Glutamatergic neuron (in vitro differentiated cells): ENCODE results near the gene PPIL1. TPM values are rescaled to one million over a fixed set of nuclear protein-coding genes. Genes with fewer than 3 reads are reported as not detected.
A peak's percentile ranks its signal among the peaks of the same experiment; 100 is the strongest.

Source experiments
- DNase-seq: peaks from one replicate; pipeline ENCODE4 v3.0.0; 2022
- H3K27ac Mint-ChIP-seq: one replicate; pipeline ENCODE4 v1.8.0; 2020; ENCODE audit warnings: mild to moderate bottlenecking, mixed read lengths, inconsistent platforms; ENCODE audit not compliant: unreplicated experiment
- H3K27me3 Mint-ChIP-seq: one replicate; pipeline ENCODE4 v1.8.0; 2020; ENCODE audit warnings: mild to moderate bottlenecking, moderate library complexity, mixed read lengths, inconsistent platforms; ENCODE audit not compliant: unreplicated experiment
- H3K36me3 Mint-ChIP-seq: one replicate; pipeline ENCODE4 v1.8.0; 2020; ENCODE audit warnings: mild to moderate bottlenecking, mixed read lengths, inconsistent platforms; ENCODE audit not compliant: unreplicated experiment
- H3K4me1 Mint-ChIP-seq: one replicate; pipeline ENCODE4 v1.8.0; 2020; ENCODE audit warnings: mild to moderate bottlenecking, low read depth, mixed read lengths, inconsistent platforms; ENCODE audit not compliant: unreplicated experiment
- H3K4me3 Mint-ChIP-seq: one replicate; pipeline ENCODE4 v1.8.0; 2020; ENCODE audit warnings: mild to moderate bottlenecking, mixed read lengths, inconsistent platforms; ENCODE audit not compliant: unreplicated experiment
- H3K9me3 Mint-ChIP-seq: one replicate; pipeline ENCODE4 v1.8.0; 2020; ENCODE audit warnings: mild to moderate bottlenecking, moderate library complexity, mixed read lengths, inconsistent platforms; ENCODE audit not compliant: unreplicated experiment
- total RNA-seq: library from RNA; stranded (reverse); fragmentation: NEBNext Ultra II Directional; extraction: Animal tissue kit (Norgen Biotek cat#: 25700); gene quantifications from one replicate; pipeline ENCODE4 v1.2.1, GENCODE V29; 2021; ENCODE audit not compliant: unreplicated experiment
- TF ChIP-seq, protein P1 (sequence below): fragments of 200-600 bp; sonication (generic); IDR thresholded peaks from one replicate; pipeline ENCODE4 v1.5.0; 2021; ENCODE audit not compliant: partially characterized antibody, unreplicated experiment

PPIL1 gene
- total RNA-seq, 1 donor from 2014 or later: 28.6 TPM

DNA sequence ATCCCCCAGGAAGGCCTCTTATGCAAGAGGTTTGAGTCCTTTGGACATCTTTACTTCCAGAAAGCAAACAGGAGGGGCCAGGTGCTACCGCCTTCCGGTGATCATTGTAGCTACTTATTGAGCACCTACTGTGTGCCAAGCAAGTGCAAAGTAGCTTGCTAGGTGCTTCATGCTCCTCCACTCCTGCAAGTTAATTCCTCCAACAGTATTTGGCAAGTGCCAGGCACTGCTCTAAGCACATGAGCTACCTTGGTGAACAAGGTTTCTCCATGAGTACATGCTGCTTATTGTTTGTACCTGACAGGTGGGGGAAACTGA, 37.6 kb downstream of the PPIL1 start:
- Mint-ChIP-seq H3K4me1 (peaks cover 15% of the 10 kb centered on the region), H3K27me3 (peaks cover 21% of the 10 kb centered on the region), H3K4me3 (no peak overlapping the region), H3K27ac (no peak overlapping the region), H3K36me3 (no peaks in the 10 kb centered on the region), H3K9me3 (peaks cover 16% of the 10 kb centered on the region)
- TF ChIP-seq, protein P1, sequence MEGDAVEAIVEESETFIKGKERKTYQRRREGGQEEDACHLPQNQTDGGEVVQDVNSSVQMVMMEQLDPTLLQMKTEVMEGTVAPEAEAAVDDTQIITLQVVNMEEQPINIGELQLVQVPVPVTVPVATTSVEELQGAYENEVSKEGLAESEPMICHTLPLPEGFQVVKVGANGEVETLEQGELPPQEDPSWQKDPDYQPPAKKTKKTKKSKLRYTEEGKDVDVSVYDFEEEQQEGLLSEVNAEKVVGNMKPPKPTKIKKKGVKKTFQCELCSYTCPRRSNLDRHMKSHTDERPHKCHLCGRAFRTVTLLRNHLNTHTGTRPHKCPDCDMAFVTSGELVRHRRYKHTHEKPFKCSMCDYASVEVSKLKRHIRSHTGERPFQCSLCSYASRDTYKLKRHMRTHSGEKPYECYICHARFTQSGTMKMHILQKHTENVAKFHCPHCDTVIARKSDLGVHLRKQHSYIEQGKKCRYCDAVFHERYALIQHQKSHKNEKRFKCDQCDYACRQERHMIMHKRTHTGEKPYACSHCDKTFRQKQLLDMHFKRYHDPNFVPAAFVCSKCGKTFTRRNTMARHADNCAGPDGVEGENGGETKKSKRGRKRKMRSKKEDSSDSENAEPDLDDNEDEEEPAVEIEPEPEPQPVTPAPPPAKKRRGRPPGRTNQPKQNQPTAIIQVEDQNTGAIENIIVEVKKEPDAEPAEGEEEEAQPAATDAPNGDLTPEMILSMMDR: no peak
- no peak for DNase-seq

DNA sequence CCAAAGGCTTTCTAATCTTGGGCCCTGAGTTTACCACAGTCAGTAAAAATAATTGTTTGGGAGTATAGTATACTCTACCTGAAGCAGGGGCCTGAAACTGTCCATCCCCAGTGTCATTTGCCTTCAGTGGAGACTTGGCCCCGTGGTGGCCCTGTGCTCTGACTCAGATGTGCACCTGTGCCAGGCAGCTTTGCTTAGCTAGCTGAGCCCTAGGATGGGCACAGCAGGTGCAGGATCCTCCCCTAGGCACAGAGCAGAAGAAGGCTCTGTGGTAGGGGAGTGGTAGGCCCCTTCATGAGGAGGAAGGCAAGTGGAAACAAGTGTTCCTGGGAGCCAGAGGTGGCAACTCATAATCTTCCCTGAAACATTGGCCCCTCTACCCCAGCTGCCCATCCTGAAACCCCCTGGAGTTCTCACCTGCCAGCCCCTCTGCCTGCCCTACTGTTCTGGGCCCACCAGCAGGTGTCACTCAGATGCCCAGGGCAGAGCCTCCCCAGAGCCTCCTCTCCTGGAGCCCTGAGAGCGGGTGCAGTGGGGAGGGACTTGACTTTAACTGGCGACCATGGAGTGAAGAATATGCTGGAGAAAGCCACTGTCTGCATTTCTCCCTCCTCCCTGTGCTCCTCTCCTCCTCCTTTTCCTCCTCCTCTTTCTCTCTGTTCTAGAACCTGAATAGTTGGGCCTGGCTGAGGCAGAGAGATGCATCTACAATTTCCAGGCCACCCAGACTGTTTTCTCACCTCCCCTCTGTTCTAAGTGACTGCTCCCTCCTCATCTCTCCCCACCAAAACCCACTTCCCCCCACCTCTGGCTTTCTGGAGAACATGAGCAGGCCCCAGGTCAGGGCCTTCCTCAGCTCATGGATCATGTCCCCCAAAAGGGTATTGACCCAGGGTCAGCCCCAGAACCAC, 38.2 kb downstream of the PPIL1 start:
- H3K27ac Mint-ChIP-seq: no peak overlapping the region
- H3K27me3 Mint-ChIP-seq: peaks cover 21% of the 10 kb centered on the region
- TF ChIP-seq, protein P1: no peak
- no peak for DNase-seq
- peaks cover 14% of the 10 kb centered on the region for H3K4me1 Mint-ChIP-seq
- H3K4me3 Mint-ChIP-seq: no peak overlapping the region
- H3K36me3 Mint-ChIP-seq: no peaks in the 10 kb centered on the region
- H3K9me3 Mint-ChIP-seq: peaks cover 16% of the 10 kb centered on the region

DNA sequence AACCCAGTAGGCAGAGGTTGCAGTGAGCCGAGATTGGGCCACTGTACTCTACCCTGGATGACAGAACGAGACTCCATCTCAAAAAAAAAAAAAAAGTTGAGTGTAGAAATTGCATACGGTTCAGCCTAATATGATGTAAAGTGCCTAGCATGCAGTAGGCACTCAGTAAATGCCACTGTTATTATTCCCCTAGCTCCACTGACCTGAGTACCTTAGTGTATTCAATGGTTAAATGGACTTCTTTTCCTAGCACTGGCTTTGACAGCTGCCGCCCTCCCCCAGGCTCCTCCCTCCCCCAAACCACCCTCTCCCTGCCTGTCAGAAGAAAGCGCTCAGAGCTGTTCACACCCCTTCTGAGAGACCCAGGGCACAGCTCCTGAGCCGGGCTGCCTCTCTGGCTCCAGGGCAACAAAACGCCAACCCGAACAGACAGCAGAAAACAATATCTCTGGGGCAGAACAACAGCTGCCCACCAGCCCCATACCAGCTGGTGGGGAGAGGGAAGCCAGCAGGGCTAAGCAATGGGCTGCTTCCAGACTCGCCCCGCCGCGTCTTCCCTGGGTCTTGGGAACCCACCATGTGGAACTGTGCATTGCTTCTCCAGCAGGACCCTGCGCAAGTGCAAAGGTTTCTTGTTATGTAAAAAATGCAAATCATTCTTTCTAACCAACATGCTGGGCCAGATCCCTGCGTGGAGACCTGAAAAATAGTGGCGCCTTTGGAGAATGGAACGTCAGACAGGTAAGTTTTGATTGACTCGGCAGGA, 39.8 kb downstream of the PPIL1 start:
- H3K27ac Mint-ChIP-seq: peak overlapping the region; percentile 25
- TF ChIP-seq, protein P1: no peak
- peak overlapping the region; percentile 12 for H3K4me3 Mint-ChIP-seq
- H3K27me3 Mint-ChIP-seq: peaks cover 15% of the 10 kb centered on the region
- H3K4me1 Mint-ChIP-seq: peaks cover 9% of the 10 kb centered on the region
- peaks cover 10% of the 10 kb centered on the region for H3K9me3 Mint-ChIP-seq
- peak; percentile 52 for DNase-seq
- H3K36me3 Mint-ChIP-seq: no peaks in the 10 kb centered on the region

- TF ChIP-seq, protein P1: no peak
- H3K4me1 Mint-ChIP-seq: peaks cover 9% of the 10 kb centered on the region
- no peak overlapping the region for H3K27ac Mint-ChIP-seq
- peaks cover 10% of the 10 kb centered on the region for H3K9me3 Mint-ChIP-seq
- no peak for DNase-seq
- peaks cover 10% of the 10 kb centered on the region for H3K27me3 Mint-ChIP-seq
- no peak overlapping the region for H3K4me3 Mint-ChIP-seq
- no peaks in the 10 kb centered on the region for H3K36me3 Mint-ChIP-seq
Measured at GRCh38 chr6:36833182-36833789, 41.3 kb downstream of the PPIL1 start.

GRCh38 chr6:36832313-36832712, 42.3 kb downstream of the PPIL1 start:
- Mint-ChIP-seq H3K9me3 (peaks cover 10% of the 10 kb centered on the region), H3K4me3 (no peak overlapping the region), H3K27me3 (peaks cover 5% of the 10 kb centered on the region), H3K4me1 (peaks cover 12% of the 10 kb centered on the region), H3K27ac (no peak overlapping the region), H3K36me3 (no peaks in the 10 kb centered on the region)
- TF ChIP-seq, protein P1: no peak
- no peak for DNase-seq
